Esophagus squamous epithelium (tissue), 4 donors: ENCODE measurements around the gene STEEP1.

Experiments used
- POLR2A ChIP-seq, 4 donors: fragments of 450-650 bp; IDR thresholded peaks; one replicate each; pipeline ENCODE4 v1.6.1; 2017; ENCODE audit warnings: antibody characterized with exemption in 4 of 4, mild to moderate bottlenecking in 4 of 4, moderate library complexity in 3 of 4
- TF ChIP-seq, protein P1 (sequence below), 6 experiments: fragments of 450-650 bp in 4 of 6; fragments of 200-600 bp in 2 of 6; sonication (generic) in 2 of 6; IDR thresholded peaks; one replicate each; pipeline ENCODE4 v1.5.1; 2016 to 2019; ENCODE audit warnings: antibody characterized with exemption in 6 of 6, mild to moderate bottlenecking in 4 of 6, moderate library complexity in 4 of 6

DNA sequence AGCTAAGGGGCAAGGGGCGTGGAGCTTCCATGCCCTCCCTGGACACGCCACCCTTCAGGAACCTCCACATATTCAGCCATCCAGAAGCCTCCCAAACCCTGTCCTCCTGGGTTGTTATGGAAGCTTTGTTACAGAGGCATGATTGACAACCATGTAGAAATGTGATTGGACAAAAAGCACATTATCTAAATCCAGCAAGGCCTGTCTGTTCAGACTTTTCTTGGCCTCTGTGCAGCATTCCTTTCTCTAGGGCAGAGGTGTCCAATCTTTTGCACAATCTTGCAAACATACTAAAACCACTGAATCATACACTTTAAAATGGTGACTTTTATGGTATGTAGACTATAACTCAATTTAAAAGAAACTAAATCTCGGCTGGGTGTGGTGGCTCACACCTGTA is 12.7 kb downstream of the STEEP1 start:
- TF ChIP-seq, protein P1, sequence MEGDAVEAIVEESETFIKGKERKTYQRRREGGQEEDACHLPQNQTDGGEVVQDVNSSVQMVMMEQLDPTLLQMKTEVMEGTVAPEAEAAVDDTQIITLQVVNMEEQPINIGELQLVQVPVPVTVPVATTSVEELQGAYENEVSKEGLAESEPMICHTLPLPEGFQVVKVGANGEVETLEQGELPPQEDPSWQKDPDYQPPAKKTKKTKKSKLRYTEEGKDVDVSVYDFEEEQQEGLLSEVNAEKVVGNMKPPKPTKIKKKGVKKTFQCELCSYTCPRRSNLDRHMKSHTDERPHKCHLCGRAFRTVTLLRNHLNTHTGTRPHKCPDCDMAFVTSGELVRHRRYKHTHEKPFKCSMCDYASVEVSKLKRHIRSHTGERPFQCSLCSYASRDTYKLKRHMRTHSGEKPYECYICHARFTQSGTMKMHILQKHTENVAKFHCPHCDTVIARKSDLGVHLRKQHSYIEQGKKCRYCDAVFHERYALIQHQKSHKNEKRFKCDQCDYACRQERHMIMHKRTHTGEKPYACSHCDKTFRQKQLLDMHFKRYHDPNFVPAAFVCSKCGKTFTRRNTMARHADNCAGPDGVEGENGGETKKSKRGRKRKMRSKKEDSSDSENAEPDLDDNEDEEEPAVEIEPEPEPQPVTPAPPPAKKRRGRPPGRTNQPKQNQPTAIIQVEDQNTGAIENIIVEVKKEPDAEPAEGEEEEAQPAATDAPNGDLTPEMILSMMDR (IDR thresholded peaks at IDR 0.05): no peak
- no peak for TF ChIP-seq POLR2A (IDR thresholded peaks at IDR 0.05)
